HepG2 (cell line): ENCODE measurements around the gene FXN. TPM values are rescaled to one million over a fixed set of nuclear protein-coding genes. Genes with fewer than 3 reads are reported as not detected.

Experiments
- BRD4 ChIP-seq: sonication (generic); formaldehyde crosslinking; IDR thresholded peaks from 2 replicates; pipeline ENCODE4 v1.4.0; 2020; ENCODE audit warnings: missing genetic modification reagents
- FOSL2 ChIP-seq: sonication (generic); formaldehyde crosslinking; IDR thresholded peaks from 2 replicates; pipeline ENCODE4 v1.4.0; 2020; ENCODE audit warnings: missing genetic modification reagents
- GABPB1 ChIP-seq: IDR thresholded peaks from 2 replicates; pipeline ENCODE4 v1.6.1; 2016; ENCODE audit warnings: mild to moderate bottlenecking, missing genetic modification reagents, moderate library complexity, missing compliant biosample characterization
- GTF3A ChIP-seq: sonication (generic); formaldehyde crosslinking; conservative IDR thresholded peaks from 2 replicates; pipeline ENCODE4 v1.4.0; 2020; ENCODE audit warnings: mild to moderate bottlenecking, missing genetic modification reagents
- MIXL1 ChIP-seq: IDR thresholded peaks from 2 replicates; pipeline ENCODE4 v1.6.1; 2016
- MXD4 ChIP-seq: IDR thresholded peaks from 2 replicates; pipeline ENCODE4 v1.6.1; 2016; ENCODE audit warnings: mild to moderate bottlenecking, missing biosample characterization, missing genetic modification reagents
- NR1H2 ChIP-seq: sonication (generic); formaldehyde crosslinking; IDR thresholded peaks from 2 replicates; pipeline ENCODE4 v1.8.1; 2022; ENCODE audit warnings: low read depth, missing genetic modification reagents, borderline replicate concordance
- RFXAP ChIP-seq: sonication (generic); formaldehyde crosslinking; IDR thresholded peaks from 2 replicates; pipeline ENCODE4 v1.4.0; 2020; ENCODE audit warnings: missing genetic modification reagents, borderline replicate concordance
- SOX6 ChIP-seq, 2 experiments: fragments of 450-650 bp in 1 of 2; sonication (generic) in 1 of 2; formaldehyde crosslinking in 1 of 2; IDR thresholded peaks; 2 replicates each; pipeline versions ENCODE4 v1.4.0 to v1.6.1; 2017 to 2020; ENCODE audit warnings: antibody characterized with exemption in 1 of 2, mild to moderate bottlenecking in 1 of 2, missing genetic modification reagents in 1 of 2
- SP5 ChIP-seq: IDR thresholded peaks from 2 replicates; pipeline ENCODE4 v1.6.1; 2016; ENCODE audit warnings: low read depth, borderline replicate concordance
- STAG1 ChIP-seq: sonication (generic); formaldehyde crosslinking; IDR thresholded peaks from 2 replicates; pipeline ENCODE4 v1.4.0; 2020; ENCODE audit warnings: missing genetic modification reagents
- TAF1 ChIP-seq: sonication (generic); formaldehyde crosslinking; IDR thresholded peaks from 2 replicates; pipeline ENCODE4 v1.4.0; 2020; ENCODE audit warnings: missing genetic modification reagents
- THRA ChIP-seq: sonication (generic); formaldehyde crosslinking; IDR thresholded peaks from 2 replicates; pipeline ENCODE4 v1.4.0; 2020; ENCODE audit warnings: missing genetic modification reagents, borderline replicate concordance
- UBTF ChIP-seq: sonication (generic); formaldehyde crosslinking; IDR thresholded peaks from 2 replicates; pipeline ENCODE4 v1.4.0; 2020; ENCODE audit warnings: mild to moderate bottlenecking, missing genetic modification reagents
- ZBTB33 ChIP-seq: sonication (generic); formaldehyde crosslinking; IDR thresholded peaks from 2 replicates; pipeline ENCODE4 v1.4.0; 2020; ENCODE audit warnings: missing genetic modification reagents
- ZMYM3 ChIP-seq: sonication (generic); formaldehyde crosslinking; IDR thresholded peaks from 2 replicates; pipeline ENCODE4 v1.5.1; 2020; ENCODE audit warnings: mild to moderate bottlenecking, missing genetic modification reagents
- ZNF547 ChIP-seq: sonication (generic); formaldehyde crosslinking; IDR thresholded peaks from 2 replicates; pipeline ENCODE4 v1.5.1; 2020; ENCODE audit warnings: mild to moderate bottlenecking, missing genetic modification reagents
- ZNF687 ChIP-seq: sonication (generic); formaldehyde crosslinking; IDR thresholded peaks from 2 replicates; pipeline ENCODE4 v1.5.1; 2020; ENCODE audit warnings: mild to moderate bottlenecking, missing genetic modification reagents, moderate library complexity
- ZNF839 ChIP-seq: sonication (generic); formaldehyde crosslinking; IDR thresholded peaks from 2 replicates; pipeline ENCODE4 v1.4.0; 2020; ENCODE audit warnings: missing genetic modification reagents, mild to moderate bottlenecking, borderline replicate concordance
- polyA plus RNA-seq, 8 experiments: library from polyadenylated mRNA; depleted of rRNA in 3 of 8; stranded (reverse) in 7 of 8; unstranded in 1 of 8; fragments of >200 nt; fragmentation: Illumina TruSeq in 4 of 8; extraction: Trizol in 4 of 8; gene quantifications; 2 replicates each; pipeline versions ENCODE4 v1.2.1 to v1.2.3, GENCODE V29; 2011 to 2016; ENCODE audit warnings: low read depth in 4 of 8, missing spikeins in 1 of 8, mixed read lengths in 1 of 8; ENCODE audit not compliant: insufficient read depth in 1 of 8
- total RNA-seq, 5 experiments: library from RNA; depleted of rRNA; stranded (reverse); fragments of >200 nt; fragmentation: Illumina TruSeq; extraction: Trizol; gene quantifications; 2 replicates each; pipeline ENCODE4 v1.2.3, GENCODE V29; 2016; ENCODE audit warnings: low read depth in 1 of 5

The FXN gene
- total and polyA plus RNA-seq, 2 of the 13 experiments (the other 11 are each of a cell fraction or from before 2014, with no cell fraction given) = 24.1 to 26.0 TPM

- TF ChIP-seq ZBTB33 (CRISPR knock-in tag) (peak; percentile 87), RFXAP (CRISPR knock-in tag) (peak; percentile 67; the same call in 1 of the 2 replicates), FOSL2 (peak; percentile 61), TAF1 (CRISPR knock-in tag) (peak; percentile 65), MXD4 (peak; percentile 81; the same call in 1 of the 2 replicates), NR1H2 (no peak), STAG1 (CRISPR knock-in tag) (peak; percentile 82), UBTF (CRISPR knock-in tag) (peak; percentile 97), GABPB1 (peak; percentile 77), BRD4 (peak; percentile 38; the same call in 1 of the 2 replicates), MIXL1 (CRISPR knock-in tag) (peak; percentile 26; the same call in 1 of the 2 replicates), ZNF839 (peak; percentile 80; the same call in 1 of the 2 replicates), ZNF687 (CRISPR knock-in tag) (peak; percentile 93), ZNF547 (CRISPR knock-in tag) (peak; percentile 70), GTF3A (CRISPR knock-in tag) (0 out of 2 replicates have a peak, but pooled peaks have one; percentile 64), SP5 (CRISPR knock-in tag) (peak; percentile 77), THRA (peak; percentile 57), SOX6 (IDR thresholded peaks at IDR 0.05) (no peak), SOX6 (CRISPR knock-in tag; IDR thresholded peaks at IDR 0.05) (peak; percentile 25; the same call in 1 of the 2 replicates), ZMYM3 (CRISPR knock-in tag) (peak; percentile 100)
Measured at GRCh38 chr9:69035438-69036308, at the start of gene FXN (continued).
